Measurements from ENCODE around the gene RPL12. TPM values are rescaled to one million over a fixed set of nuclear protein-coding genes. Genes with fewer than 3 reads are reported as not detected.

The RPL12 gene
- total RNA-seq, 4 donors from 2014 or later = 621 to 1,579 (median 999) TPM

- peaks cover 0 to 9% (median 0%) of the 10 kb centered on the region in 3 donors for H3K36me3 ChIP-seq
- H3K4me3 ChIP-seq = peak overlapping the region; percentile 60 to 100 (median 88)
- TF ChIP-seq CTCF (IDR thresholded peaks at IDR 0.05) = no peak
- no peak for TF ChIP-seq POLR2A (IDR thresholded peaks at IDR 0.05)
- DNase-seq = no peak
- peaks cover 0 to 17% (median 8%) of the 10 kb centered on the region in 4 donors for H3K4me1 ChIP-seq
- H3K9me3 ChIP-seq = no peaks in the 10 kb centered on the region
- peak overlapping the region in 2 of 4 donors; percentile 82 to 84 for H3K27ac ChIP-seq
- no peaks in the 10 kb centered on the region for H3K27me3 ChIP-seq
Measured at GRCh38 chr9:127398275-127398647, 52.9 kb downstream of the RPL12 start.

Small RNAs within 50 kb of the gene (small RNA-seq; reads per million reads assigned to genes)
- gene RF00019 (0 reads per million in 2 donors), gene SNORA65 (121 to 288 reads per million in 2 donors)

Other genes starting within 250 kb of the RPL12 start
- gene GARNL3, start 186.6 kb downstream of the RPL12 start, total RNA-seq = 10 to 100 TPM; 12.3 to 78.4 (median 23.7) TPM
- gene SLC2A8, start 54.2 kb downstream of the RPL12 start, total RNA-seq = 10 to 100 TPM in 3 of 4 donors, 1 to 10 TPM in 1; 7.4 to 58.1 (median 42.9) TPM
- 10 to 100 TPM; 12.7 to 47.9 (median 14.4) TPM for gene ZNF79, start 27.0 kb downstream of the RPL12 start, total RNA-seq
- 10 to 100 TPM; 19.3 to 59.4 (median 35.3) TPM for gene LRSAM1, start 104 bp upstream of the RPL12 start, total RNA-seq
- gene STXBP1, start 160.9 kb upstream of the RPL12 start, total RNA-seq = 10 to 100 TPM in 2 of 4 donors, 1 to 10 TPM in 2; 4.4 to 90.8 (median 12.6) TPM

Measured in Peyer's patch (tissue), 4 donors.